ENCODE results near the gene ARMH1.

ARMH1 gene

GRCh38 chr1:44674113-44675000, at the start of gene ARMH1, which contains the start of gene TMEM53:
Gene ARMH1 (plus strand): TSS chr1:44674714. CDS start chr1:44689698, 14,984 bp downstream.
Gene TMEM53 (minus strand): TSS chr1:44674481. CDS start chr1:44674391, 90 bp downstream.
- DNase-seq (ENCODE audit: extremely low read depth in 1 of 2, low read depth in 1 of 2) = peak; percentile 86 to 94

DNA sequence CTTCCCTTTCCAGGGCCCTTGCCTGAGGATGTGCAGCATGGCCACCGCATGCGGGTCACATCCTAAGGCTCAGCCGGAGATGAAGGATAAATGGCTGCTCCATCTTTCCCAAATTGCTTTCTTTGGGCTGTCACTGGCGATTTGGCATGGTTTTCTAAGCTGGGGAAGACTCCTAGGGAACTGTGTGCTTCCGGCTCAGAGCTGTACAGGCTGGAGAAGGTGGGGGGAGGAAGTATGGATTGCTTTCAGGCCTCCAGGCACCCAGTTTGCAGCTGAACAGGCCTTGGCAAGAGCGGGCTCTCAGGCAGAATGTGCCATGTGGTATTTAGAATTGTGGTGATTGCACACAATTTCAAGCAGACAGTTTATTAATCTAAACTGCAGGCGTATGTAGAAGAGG, 49.2 kb upstream of the ARMH1 start:
- no peak for DNase-seq (ENCODE audit: extremely low read depth in 1 of 2, low read depth in 1 of 2)

- no peak for DNase-seq (ENCODE audit: extremely low read depth in 1 of 2, low read depth in 1 of 2)
Observed at GRCh38 chr1:44628962-44629756, 45.4 kb upstream of the ARMH1 start.

- DNase-seq (ENCODE audit: extremely low read depth in 1 of 2, low read depth in 1 of 2) = no peak
Observed at GRCh38 chr1:44630116-44630515, 44.4 kb upstream of the ARMH1 start.

DNA sequence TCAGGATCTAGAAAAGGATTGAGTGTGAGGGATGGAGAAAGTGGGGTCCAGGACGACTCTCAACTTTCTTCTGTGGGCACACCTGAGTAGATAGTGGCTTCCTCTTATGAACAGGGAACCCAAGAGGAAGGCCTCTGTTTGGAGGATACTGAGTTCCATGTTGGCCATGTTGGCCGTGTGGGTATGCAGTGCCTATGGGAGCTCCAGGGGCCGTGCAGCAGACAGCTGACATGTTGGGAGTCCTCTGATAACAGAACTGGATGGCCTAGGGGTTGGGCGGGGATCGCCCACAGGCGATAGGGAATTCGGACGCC, 43.2 kb upstream of the ARMH1 start:
- DNase-seq (ENCODE audit: extremely low read depth in 1 of 2, low read depth in 1 of 2) = no peak

DNA sequence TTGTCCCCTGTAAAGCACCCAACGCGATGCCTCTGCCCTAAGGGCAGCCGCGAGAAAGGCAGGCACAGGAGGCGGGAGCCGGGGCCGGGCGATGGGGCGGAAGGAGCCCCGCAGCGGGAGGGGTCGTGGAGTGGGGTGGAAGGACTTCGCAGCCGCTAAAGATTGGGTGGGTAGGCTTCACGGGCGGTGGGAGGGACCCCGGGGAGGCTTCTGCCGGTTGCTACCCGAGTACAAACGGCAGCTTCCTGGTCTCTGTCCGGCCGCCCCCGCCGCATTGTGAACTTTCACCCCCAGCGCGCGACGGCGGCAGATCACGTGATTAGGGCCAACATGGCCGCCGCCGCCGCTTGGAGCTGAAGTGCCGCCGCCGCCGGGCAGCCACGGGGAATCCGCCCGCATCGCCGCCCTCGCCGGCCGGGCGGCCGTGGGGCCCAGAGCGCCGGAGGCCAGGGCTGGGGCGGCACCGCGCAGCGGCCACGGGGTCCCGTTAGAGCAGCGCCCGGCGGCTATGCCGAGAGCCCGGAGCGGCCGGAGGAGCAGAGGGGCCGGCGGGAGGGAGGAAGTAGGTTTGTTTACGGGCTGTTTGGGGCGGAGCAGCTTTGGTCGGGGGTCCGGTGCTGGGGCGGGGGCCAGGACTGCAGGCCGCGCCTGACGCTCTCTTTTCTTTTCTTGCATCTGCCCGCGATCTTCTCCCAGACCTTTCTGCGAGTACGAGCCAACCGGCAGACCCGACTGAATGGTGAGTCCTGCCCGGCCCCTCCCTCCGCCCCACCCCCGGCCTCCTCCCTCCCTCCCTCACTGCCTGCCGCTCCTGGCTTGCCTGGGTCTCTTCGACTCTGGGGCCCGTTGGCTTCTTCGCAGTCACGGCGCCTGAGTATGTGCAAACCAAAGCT, 42.6 kb upstream of the ARMH1 start:
- DNase-seq (ENCODE audit: extremely low read depth in 1 of 2, low read depth in 1 of 2) = peak; percentile 69 to 83

GRCh38 chr1:44632598-44632997, 41.9 kb upstream of the ARMH1 start:
- no peak for DNase-seq (ENCODE audit: extremely low read depth in 1 of 2, low read depth in 1 of 2)

- DNase-seq (ENCODE audit: extremely low read depth in 1 of 2, low read depth in 1 of 2) = no peak
Observed at GRCh38 chr1:44634606-44635189, 39.8 kb upstream of the ARMH1 start.

- no peak for DNase-seq (ENCODE audit: extremely low read depth in 1 of 2, low read depth in 1 of 2)
Observed at GRCh38 chr1:44635439-44635838, 39.1 kb upstream of the ARMH1 start.

DNA sequence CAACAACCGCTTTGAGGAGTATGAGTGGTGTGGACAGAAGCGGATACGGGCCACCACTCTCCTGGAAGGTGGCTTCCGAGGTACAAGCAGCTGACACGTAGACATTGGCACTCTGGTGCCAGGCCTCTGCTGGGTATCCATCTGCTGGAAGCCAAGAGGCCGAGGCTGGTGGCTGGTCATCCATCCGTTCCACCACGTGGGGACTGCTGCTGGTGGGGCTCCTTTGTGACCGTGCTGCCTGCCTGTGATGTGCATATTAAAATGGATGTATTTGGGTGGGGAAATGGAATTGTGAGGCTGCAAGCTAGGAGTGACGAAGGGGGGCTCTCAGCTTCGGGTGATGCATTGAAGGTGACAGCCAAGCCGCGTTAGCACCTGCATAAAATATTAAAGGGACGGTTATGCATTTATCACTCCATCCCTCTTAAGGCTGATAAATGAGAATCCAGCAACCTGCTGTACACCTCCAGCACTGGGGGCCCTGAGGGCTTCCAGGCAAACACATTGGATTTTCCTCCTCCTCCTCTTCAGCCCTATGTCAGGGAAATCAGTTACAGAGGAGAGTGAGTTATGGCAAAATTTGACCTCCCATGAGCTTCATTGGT, 38.3 kb upstream of the ARMH1 start:
- no peak for DNase-seq (ENCODE audit: extremely low read depth in 1 of 2, low read depth in 1 of 2)

GRCh38 chr1:44636688-44637598, 37.6 kb upstream of the ARMH1 start:
- no peak for DNase-seq (ENCODE audit: extremely low read depth in 1 of 2, low read depth in 1 of 2)

DNA sequence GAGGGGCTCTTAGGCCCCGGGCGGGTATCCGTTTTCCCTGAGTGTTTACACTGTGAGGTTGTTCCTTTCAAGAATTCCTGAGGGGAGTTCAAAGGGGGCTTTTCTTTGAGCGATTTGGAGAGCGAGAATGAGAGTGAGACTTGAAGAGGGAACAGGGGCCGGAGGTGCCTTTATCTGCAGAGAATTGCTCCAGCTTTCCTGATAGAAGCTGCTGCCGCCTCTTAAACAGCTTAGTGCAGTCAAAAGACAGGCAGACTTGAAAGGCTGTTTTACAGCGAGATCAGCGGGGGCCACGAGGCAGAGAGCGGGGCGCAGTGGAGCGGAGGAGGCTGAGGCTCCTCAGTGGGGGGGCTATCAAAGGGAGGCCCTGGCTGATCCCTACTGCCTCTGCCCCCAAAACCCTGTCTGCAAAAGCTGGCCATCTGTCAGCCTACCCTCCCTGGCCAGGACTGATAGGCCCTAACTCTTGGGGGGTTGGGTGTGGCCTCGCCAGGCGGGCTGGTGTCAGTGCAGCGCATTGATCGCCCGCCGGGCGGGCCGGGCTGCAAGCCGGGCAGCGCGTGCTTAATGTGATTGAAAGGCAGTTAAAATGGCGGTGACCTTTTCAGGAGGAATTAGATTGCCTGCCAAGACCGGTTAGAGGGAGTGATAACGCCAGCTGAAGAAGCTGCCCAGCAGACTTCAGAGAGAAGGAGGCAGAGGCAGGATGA, 36.7 kb upstream of the ARMH1 start:
- no peak for DNase-seq (ENCODE audit: extremely low read depth in 1 of 2, low read depth in 1 of 2)

DNA sequence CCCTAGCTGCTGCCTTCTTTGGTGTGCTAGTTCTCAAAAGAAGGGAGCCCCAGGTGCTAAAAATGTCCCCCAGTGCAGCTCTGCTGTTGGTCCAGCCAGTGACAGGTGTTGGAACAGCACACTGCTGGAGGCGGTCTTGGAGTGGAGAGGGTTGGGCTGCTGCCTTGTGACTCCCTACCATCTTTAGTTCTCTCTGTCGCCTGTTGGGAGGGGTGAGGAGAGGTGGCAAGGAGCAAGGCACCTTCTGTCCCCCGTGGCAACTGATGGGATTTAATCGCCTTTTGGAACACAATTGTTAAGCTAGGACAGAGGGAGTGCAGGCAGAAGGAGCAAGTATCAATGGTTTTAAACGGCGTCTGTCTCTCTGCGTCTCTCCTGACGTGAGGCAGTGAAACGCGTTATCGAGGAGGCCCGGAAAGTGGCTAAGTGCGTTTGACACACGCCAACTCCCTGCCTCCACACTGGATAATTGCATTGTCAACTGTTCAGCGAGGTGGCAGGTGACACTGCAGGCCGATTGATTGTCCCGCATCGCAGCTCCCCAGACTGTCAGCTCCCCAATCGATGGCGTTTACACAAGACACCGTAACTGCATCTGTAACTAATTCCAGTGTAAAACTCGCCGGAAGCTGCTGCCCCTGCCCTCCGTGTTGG, 34.2 kb upstream of the ARMH1 start:
- no peak for DNase-seq (ENCODE audit: extremely low read depth in 1 of 2, low read depth in 1 of 2)

- no peak for DNase-seq (ENCODE audit: extremely low read depth in 1 of 2, low read depth in 1 of 2)
Observed at GRCh38 chr1:44641126-44642102, 33.1 kb upstream of the ARMH1 start.

DNA sequence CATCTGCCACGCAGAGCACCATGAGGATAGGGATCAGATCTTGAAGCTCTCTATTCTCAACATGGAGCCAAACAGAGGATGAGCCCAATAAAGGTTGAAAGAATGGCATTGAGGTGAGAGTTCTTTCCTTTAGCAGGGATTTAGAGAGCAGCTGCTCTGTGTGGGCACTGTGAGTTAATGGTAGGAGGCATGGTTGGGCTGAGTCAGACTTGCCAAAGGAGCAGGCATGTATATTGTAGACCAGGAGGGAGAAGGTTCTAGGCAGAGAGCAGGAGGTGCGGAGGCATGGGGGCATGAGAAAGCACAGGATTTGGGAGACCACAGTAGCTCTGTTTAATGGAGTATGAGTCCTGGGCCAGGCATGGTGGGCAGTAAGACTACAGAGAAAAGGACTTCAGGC, 32.3 kb upstream of the ARMH1 start:
- no peak for DNase-seq (ENCODE audit: extremely low read depth in 1 of 2, low read depth in 1 of 2)

DNA sequence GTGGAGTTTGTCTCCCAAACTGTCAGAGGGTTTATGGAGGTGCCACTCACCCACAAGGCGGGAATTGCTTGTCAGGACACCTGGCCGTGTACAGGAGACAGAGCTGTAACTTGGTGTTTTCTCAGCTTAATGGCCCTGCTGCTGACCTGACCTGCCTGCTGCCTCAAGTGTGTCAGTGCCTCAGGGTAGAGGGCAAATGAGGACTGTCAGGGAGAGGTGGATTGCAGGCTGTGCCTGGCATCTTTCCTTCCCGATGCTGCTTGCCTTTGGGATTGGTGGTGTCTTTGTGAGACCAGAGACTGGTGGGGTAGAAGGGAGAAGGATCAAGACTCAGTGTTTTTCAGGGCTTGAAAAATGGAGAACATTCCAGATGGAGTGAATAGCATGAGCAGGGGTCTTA, 31.6 kb upstream of the ARMH1 start:
- DNase-seq (ENCODE audit: extremely low read depth in 1 of 2, low read depth in 1 of 2) = no peak

Data from activated CD8-positive, alpha-beta memory T cell treated with anti-CD3 and anti-CD28 coated beads for 1 hour (primary cell).